ENCODE data around the gene ZNF605. TPM values are rescaled to one million over a fixed set of nuclear protein-coding genes. Genes with fewer than 3 reads are reported as not detected.

Gene ZNF605
- total and polyA plus RNA-seq, 10 of the 15 experiments (the other 5 are each of a cell fraction or from before 2014, with no cell fraction given) = 0.95 to 4.8 (median 2.5) TPM

- ChIA-PET RAD21 (ENCODE audit: unreplicated experiment) (no interaction called here), POLR2A (no interaction called here), CTCF (no interaction called here), SMC1A (ENCODE audit: uncharacterized antibody, unreplicated experiment) (no interaction called here)
- WGBS (ENCODE audit: insufficient coverage, insufficient replicate concordance, low lambda C conversion rate, missing lambda C conversion rate) = 0% methylated on average over 1 of the region's 1 CpG
- no peaks in the 10 kb centered on the region for H3K4me1 ChIP-seq (ENCODE audit: control insufficient read depth, insufficient read depth, low read length)
- no peak overlapping the region for H3K4me3 ChIP-seq
- DNase-seq (ENCODE audit: low read depth, low spot score) = no peak
- no peak for TF ChIP-seq FOXK2 (IDR thresholded peaks at IDR 0.05)
- no peak for TF ChIP-seq SUPT20H (IDR thresholded peaks at IDR 0.05; ENCODE audit: borderline replicate concordance, control insufficient read depth, low read depth, low read length)
- no peak for TF ChIP-seq HDAC2 (IDR thresholded peaks at IDR 0.05)
- TF ChIP-seq CBX3 (IDR thresholded peaks at IDR 0.05; ENCODE audit: borderline replicate concordance, low read depth) = no peak
- no peak for TF ChIP-seq SIN3A (IDR thresholded peaks at IDR 0.05; ENCODE audit: low read depth, low read length)
- TF ChIP-seq RCOR1 (conservative IDR thresholded peaks at IDR 0.05; ENCODE audit: low read depth, low read length) = no peak
- no peak for TF ChIP-seq NBN (IDR thresholded peaks at IDR 0.05)
- TF ChIP-seq SRF (IDR thresholded peaks at IDR 0.05; ENCODE audit: low read depth in 2 of 2, low read length in 2 of 2) = no peak
- no peak for TF ChIP-seq ZBED1 (IDR thresholded peaks at IDR 0.05; ENCODE audit: borderline replicate concordance)
- TF ChIP-seq PKNOX1 (IDR thresholded peaks at IDR 0.05) = no peak
- no peak for TF ChIP-seq SMAD1 (IDR thresholded peaks at IDR 0.05; ENCODE audit: low read depth, partially characterized antibody)
- intact Hi-C loops (cut with micrococcal nuclease; ENCODE audit: unreplicated experiment) = no loop called here
- no peaks in the 10 kb centered on the region for H3K36me3 ChIP-seq (ENCODE audit: control insufficient read depth in 2 of 2, insufficient read depth in 2 of 2, low read length in 1 of 2)
- no peaks in the 10 kb centered on the region for H3K79me2 ChIP-seq (ENCODE audit: control insufficient read depth, insufficient read depth, low read length)
- FAIRE-seq = no peak
- ATAC-seq = no peak
- H3K4me2 ChIP-seq (ENCODE audit: control insufficient read depth, insufficient read depth) = no peak overlapping the region
- H3K27me3 ChIP-seq (replicated peaks in 1 of 2; ENCODE audit: control insufficient read depth in 2 of 2, insufficient read depth in 2 of 2, low read length in 1 of 2) = no peaks in the 10 kb centered on the region
- in situ Hi-C loops (cut with MboI) = no loop called here
- H3K9ac ChIP-seq (ENCODE audit: control insufficient read depth, insufficient read depth, low read length) = no peak overlapping the region
- peaks cover 4% of the 10 kb centered on the region; the same call in 2 of the 3 replicates for H3K9me3 ChIP-seq (replicated peaks; ENCODE audit: control insufficient read depth, insufficient read depth, low read length)
- no peaks in the 10 kb centered on the region for H4K20me1 ChIP-seq (ENCODE audit: control insufficient read depth, insufficient read depth)
- no peak overlapping the region for H3K27ac ChIP-seq (ENCODE audit: control insufficient read depth, insufficient read depth)
- H2AFZ ChIP-seq (ENCODE audit: control insufficient read depth, low read depth, low read length) = no peak overlapping the region
- no TSS peak for BruUV-seq (replicated peaks)
These were observed 16.3 kb upstream of the ZNF605 start for GRCh38 chr12:132972374-132972773.

Measured in GM12878 (cell line).